Measurements from ENCODE around the gene SERF1B. TPM values are rescaled to one million over a fixed set of nuclear protein-coding genes. Genes with fewer than 3 reads are reported as not detected.
"Not testable (repeated sequence)": the region's sequence is repeated elsewhere in the genome, so short reads cannot be mapped to it uniquely, and the experiment has no call there.

The SERF1B gene
- total RNA-seq (2014; rRNA removed; shearing (Covaris generic)): 53.3 and 60.8 TPM in 2 replicates

DNA sequence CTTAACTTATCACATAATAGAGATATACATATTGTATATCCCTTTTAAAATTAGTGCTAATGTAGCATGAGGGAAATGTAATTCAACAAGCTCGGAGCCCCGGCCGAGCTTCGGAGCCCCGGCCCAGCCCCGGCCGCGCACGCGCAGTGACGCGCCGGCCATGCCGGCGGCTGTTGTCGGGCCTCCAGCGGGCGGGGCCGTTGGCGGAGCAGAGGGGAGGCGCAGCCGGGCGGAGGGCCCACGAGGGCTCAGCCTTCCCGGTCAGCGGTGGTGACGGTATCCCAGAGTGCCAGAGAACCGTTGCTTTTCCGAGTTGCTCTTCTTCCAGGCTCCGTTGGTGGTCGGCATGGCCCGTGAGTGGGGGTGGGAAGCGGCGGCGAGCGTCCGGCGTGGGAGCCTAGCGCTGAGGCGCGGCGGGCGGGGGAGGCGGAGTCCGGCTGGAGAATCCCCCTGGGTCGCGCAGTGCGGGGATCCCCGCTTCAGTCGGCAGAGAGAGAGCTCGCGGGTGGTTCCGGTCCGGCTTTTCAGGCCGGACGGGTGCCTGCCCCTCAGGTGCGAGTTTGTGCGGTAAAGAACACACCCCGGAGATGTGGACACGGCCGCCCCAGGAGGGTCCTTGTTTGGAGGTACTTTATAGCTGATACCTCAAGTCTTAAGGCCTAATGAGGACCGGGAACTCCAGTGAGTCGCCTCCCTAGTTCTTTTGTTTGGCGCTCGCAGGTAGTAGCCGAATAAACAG lies at the start of gene SERF1B:
Gene SERF1B, plus strand, starts transcription at position 146 of the 739 bp plus-strand sequence. Its CDS starts 201 bp downstream, at position 347.
- not testable (repeated sequence) for H3K36me3 ChIP-seq; DNase-seq (ENCODE audit: low read depth in 1 of 2, low spot score in 2 of 2); H3K4me1 ChIP-seq (replicated peaks); H3K27me3 ChIP-seq (replicated peaks); H3K27ac ChIP-seq; H3K9me3 ChIP-seq (replicated peaks); H3K4me3 ChIP-seq

- H3K36me3 ChIP-seq; H3K9me3 ChIP-seq (replicated peaks); H3K27me3 ChIP-seq (replicated peaks); H3K4me3 ChIP-seq; H3K27ac ChIP-seq; H3K4me1 ChIP-seq (replicated peaks); DNase-seq (ENCODE audit: low read depth in 1 of 2, low spot score in 2 of 2): not testable (repeated sequence)
Observed at GRCh38 chr5:69991713-69992112, 33.3 kb upstream of the SERF1B start.

DNA sequence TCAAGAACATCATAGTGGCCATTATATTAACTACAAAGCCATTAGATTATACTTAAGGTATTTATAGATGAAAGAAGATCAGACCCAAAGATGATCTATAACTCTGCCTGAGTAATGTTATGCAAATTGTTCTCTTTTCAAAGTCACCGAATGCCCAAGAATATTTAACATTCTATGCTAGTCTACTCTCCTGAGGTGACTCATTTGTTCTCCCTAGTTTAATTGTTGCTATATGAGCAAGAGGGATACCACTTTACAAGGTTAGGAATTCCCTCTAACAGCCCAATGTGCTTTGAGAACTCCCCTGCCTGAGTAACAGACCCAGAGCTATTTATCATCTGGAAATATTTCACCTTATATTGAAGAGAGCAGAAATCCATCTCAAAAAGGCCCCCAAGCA lies 29.5 kb upstream of the SERF1B start:
- not testable (repeated sequence) for H3K4me3 ChIP-seq; H3K27me3 ChIP-seq (replicated peaks); H3K4me1 ChIP-seq (replicated peaks); DNase-seq (ENCODE audit: low read depth in 1 of 2, low spot score in 2 of 2); H3K36me3 ChIP-seq; H3K9me3 ChIP-seq (replicated peaks); H3K27ac ChIP-seq

DNA sequence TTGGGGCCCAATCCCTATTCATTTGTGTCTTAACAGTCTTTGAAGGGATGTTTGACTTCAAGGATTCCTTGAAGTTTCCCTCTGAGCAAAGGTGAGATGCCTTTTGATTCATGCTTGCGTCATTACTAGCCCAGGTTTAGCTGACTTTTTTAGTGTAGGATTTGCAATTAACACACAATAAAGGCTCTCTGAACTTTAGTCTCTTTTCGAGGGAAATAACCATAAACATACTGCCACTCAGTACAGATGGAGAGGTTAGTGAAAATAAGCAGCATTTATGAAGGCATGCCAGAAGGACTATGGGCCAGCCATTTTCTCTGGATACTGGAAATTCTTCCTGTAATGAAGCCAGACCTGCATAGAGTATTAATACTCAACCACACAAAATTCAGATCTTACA lies 4.4 kb upstream of the SERF1B start:
- H3K4me3 ChIP-seq; H3K27ac ChIP-seq; H3K9me3 ChIP-seq (replicated peaks); H3K27me3 ChIP-seq (replicated peaks); H3K36me3 ChIP-seq; DNase-seq (ENCODE audit: low read depth in 1 of 2, low spot score in 2 of 2); H3K4me1 ChIP-seq (replicated peaks): not testable (repeated sequence)

DNA sequence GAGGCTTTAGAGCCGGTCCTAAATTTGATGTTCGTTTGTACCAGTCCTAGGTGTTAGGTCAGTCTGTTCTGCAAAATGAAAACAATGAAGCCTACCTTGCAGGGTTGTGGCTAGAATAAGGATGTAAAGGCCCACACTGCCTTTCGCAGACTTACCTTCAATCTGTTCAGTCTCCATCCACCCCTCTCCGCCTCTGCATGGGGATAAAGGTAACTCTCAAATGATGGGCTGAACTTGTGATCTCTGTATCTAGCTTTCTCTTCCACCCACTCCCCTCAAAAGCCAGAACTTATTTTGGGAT lies 744 bp downstream of the SERF1B start:
- not testable (repeated sequence) for H3K4me1 ChIP-seq (replicated peaks); H3K36me3 ChIP-seq

DNA sequence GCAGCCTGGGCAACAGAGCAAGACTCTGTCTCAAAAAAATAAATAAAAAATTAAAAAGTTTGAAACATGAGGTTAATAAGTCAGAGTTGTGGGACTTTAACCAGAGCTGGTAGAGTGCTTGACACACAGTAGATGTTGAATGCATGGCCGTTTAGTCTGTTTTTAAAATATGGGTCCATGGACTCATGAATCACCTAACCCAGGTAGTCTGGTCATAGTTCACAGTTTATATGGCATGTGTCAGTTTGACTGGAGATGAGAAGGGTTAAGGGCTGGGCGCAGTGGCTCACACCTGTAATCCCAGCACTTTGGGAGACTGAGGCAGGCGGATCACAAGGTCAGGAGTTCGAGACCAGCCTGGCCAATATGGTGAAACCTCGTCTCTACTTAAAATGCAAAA lies 6.2 kb downstream of the SERF1B start:
- not testable (repeated sequence) for H3K36me3 ChIP-seq; H3K27me3 ChIP-seq (replicated peaks); DNase-seq (ENCODE audit: low read depth in 1 of 2, low spot score in 2 of 2); H3K4me3 ChIP-seq; H3K9me3 ChIP-seq (replicated peaks); H3K27ac ChIP-seq; H3K4me1 ChIP-seq (replicated peaks)

More for the DNA sequence above, 744 bp downstream of the SERF1B start:
- not testable (repeated sequence) for H3K9me3 ChIP-seq (replicated peaks); H3K27ac ChIP-seq; H3K4me3 ChIP-seq; DNase-seq (ENCODE audit: low read depth in 1 of 2, low spot score in 2 of 2); H3K27me3 ChIP-seq (replicated peaks)

DNA sequence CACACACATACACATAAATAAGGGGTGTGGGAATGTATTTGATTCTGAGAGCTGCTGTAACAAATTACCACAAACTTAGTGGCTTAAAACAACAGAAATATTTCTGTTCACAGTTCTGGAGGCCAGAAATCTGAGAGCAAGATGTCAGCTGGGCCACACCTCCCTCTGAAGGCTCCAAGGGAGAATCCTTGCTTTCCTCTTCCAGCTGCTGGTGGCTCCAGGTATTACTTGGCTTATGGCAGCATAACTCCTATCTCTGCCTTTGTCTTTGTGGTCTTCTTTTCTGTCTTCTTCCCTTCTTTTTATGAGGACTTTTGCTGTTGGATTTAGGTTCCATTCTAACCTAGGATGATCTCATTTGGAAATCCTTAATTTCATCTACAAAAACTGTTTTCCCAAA lies 16.4 kb downstream of the SERF1B start:
- not testable (repeated sequence) for H3K4me1 ChIP-seq (replicated peaks); H3K27me3 ChIP-seq (replicated peaks); H3K4me3 ChIP-seq; H3K27ac ChIP-seq; H3K36me3 ChIP-seq; H3K9me3 ChIP-seq (replicated peaks); DNase-seq (ENCODE audit: low read depth in 1 of 2, low spot score in 2 of 2)

DNA sequence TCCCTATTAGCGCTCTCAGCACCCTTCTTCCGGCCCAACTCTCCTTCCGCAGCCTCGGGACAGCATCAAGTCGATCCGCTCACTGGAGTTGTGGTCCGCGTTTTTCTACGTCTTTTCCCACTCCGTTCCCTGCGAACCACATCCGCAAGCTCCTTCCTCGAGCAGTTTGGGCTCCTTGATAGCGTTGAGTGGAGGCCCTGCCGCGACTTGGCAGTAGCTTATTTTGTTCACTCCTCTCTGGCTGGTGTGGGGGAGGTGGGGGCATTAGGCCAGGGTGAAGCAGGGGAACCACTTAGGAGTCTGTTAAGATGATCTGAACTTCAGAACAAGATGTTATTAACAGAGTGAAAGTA lies 24.7 kb downstream of the SERF1B start:
- H3K4me3 ChIP-seq; DNase-seq (ENCODE audit: low read depth in 1 of 2, low spot score in 2 of 2); H3K9me3 ChIP-seq (replicated peaks); H3K36me3 ChIP-seq; H3K27ac ChIP-seq; H3K4me1 ChIP-seq (replicated peaks); H3K27me3 ChIP-seq (replicated peaks): not testable (repeated sequence)

DNA sequence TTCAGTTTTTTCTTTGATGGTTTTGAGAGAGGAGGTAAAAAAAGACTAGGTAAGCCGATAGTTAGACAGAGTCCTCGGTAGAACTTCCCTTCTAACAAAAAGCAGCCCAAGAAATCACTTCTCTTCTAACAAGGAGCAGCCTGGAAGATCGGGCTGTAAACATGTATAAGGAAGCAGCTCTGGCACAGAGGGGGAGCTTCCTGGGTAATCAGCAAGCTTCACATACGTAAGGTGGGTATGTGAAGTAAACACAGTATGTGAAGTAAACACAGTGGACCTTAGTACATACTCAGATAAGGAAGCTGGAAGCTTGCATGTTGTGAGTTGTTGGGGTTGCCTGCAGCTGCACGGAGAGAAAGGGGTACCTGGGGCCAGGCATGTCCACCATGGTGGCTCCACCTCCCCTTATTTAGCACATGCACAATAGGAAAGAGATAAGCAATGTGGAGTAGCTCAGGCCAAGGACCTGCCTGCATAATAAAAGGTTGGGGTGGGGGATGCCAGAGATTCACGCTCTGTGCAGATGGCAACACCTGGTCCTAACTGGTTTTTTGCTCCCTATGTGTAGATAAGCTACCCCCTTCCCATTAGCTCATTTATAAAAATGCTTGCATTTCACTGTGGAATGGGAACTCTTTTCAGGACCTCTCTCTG lies 31.4 kb downstream of the SERF1B start:
- H3K4me1 ChIP-seq (replicated peaks); H3K9me3 ChIP-seq (replicated peaks); H3K36me3 ChIP-seq; H3K27ac ChIP-seq; H3K27me3 ChIP-seq (replicated peaks); H3K4me3 ChIP-seq; DNase-seq (ENCODE audit: low read depth in 1 of 2, low spot score in 2 of 2): not testable (repeated sequence)

DNA sequence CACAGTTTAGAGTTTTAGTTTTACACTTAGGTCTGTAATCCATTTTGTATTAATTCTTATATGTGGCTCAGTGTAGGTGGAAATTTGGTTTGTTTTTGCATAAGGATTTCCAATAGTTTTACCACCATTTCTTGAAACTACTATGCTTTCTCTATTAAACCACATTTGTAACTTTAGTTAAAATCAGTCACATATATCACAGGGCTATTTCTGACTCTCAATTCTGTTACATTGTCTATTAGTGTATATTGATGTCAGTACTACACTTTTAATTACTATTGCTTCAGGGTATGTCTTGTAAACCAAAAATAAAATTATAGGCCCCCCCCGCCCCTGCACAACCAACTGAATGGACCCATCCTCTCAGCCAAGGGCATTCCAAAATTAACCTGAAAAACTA lies 32.1 kb downstream of the SERF1B start:
- not testable (repeated sequence) for H3K9me3 ChIP-seq (replicated peaks); H3K36me3 ChIP-seq; H3K4me1 ChIP-seq (replicated peaks); H3K4me3 ChIP-seq; DNase-seq (ENCODE audit: low read depth in 1 of 2, low spot score in 2 of 2); H3K27me3 ChIP-seq (replicated peaks); H3K27ac ChIP-seq

DNA sequence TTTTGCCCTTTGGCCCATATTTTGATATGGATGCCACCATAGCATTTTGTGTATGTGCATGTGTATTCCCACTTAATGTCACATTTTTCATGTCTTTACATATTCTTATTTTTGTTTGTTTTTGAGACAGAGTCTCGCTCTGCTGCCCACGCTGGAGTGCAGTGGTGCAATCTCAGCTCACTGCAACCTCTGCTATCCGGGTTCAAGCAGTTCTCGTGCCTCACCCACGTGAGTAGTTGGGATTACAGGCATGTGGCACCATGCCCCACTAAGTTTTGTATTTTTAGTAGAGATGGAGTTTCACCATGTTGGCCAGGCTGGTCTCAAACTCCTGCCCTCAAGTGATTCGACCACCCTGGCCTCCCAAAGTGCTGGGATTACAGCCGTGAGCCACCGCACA lies 52.6 kb downstream of the SERF1B start:
- not testable (repeated sequence) for H3K36me3 ChIP-seq; H3K27ac ChIP-seq; H3K27me3 ChIP-seq (replicated peaks); DNase-seq (ENCODE audit: low read depth in 1 of 2, low spot score in 2 of 2); H3K4me1 ChIP-seq (replicated peaks); H3K9me3 ChIP-seq (replicated peaks); H3K4me3 ChIP-seq

GRCh38 chr5:70088907-70089464 lies 63.9 kb downstream of the SERF1B start:
- not testable (repeated sequence) for H3K4me3 ChIP-seq; H3K27me3 ChIP-seq (replicated peaks); H3K9me3 ChIP-seq (replicated peaks); DNase-seq (ENCODE audit: low read depth in 1 of 2, low spot score in 2 of 2); H3K36me3 ChIP-seq; H3K27ac ChIP-seq; H3K4me1 ChIP-seq (replicated peaks)

DNA sequence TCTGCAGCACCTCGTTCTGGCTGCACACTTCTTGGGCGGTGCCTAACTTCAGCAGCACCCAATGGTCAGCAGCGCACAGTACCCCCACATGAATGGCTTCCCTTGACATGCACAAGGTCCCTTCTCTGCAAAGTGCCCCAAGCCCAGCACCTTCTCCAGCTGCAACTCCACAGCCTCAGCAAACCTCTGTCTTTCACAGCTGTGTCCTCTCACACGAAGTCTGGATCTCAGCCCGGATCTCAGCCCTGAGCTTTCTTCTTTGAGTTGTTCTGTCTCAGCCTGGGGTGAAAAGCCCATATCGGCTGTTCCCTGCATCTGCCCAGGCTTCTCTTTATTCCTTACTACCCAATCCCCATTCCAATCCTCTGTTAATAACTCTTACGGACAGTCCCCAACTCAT lies 66.7 kb downstream of the SERF1B start:
- H3K36me3 ChIP-seq; H3K27ac ChIP-seq; H3K4me1 ChIP-seq (replicated peaks); H3K4me3 ChIP-seq; H3K9me3 ChIP-seq (replicated peaks); H3K27me3 ChIP-seq (replicated peaks); DNase-seq (ENCODE audit: low read depth in 1 of 2, low spot score in 2 of 2): not testable (repeated sequence)

All from SJSA1 (cell line).